Liver (tissue), 3 donors: ENCODE data around the gene KRT80.

Experiments used
- ATF3 ChIP-seq: IDR thresholded peaks from 2 replicates; pipeline ENCODE4 v1.6.1; 2016; ENCODE audit warnings: antibody characterized with exemption
- CTCF ChIP-seq: fragments of 150-350 bp; IDR thresholded peaks from 2 replicates; pipeline ENCODE4 v1.5.1; 2017; ENCODE audit warnings: improper control_type of control experiment, low read depth, low read length; ENCODE audit not compliant: missing input control
- GABPA ChIP-seq, 2 donors: IDR thresholded peaks in 1 of 2; conservative IDR thresholded peaks in 1 of 2; 2 replicates each; pipeline ENCODE4 v1.6.1; 2016; ENCODE audit warnings: antibody characterized with exemption in 2 of 2, mild to moderate bottlenecking in 1 of 2, moderate library complexity in 1 of 2
- JUND ChIP-seq, 2 donors: IDR thresholded peaks; 2 replicates each; pipeline ENCODE4 v1.6.1; 2016; ENCODE audit warnings: antibody characterized with exemption in 2 of 2
- MAX ChIP-seq: IDR thresholded peaks from 2 replicates; pipeline ENCODE4 v1.6.1; 2016; ENCODE audit warnings: antibody characterized with exemption
- RAD21 ChIP-seq, 2 donors: IDR thresholded peaks; 2 replicates each; pipeline ENCODE4 v1.6.1; 2016; ENCODE audit warnings: antibody characterized with exemption in 2 of 2, mild to moderate bottlenecking in 2 of 2
- REST ChIP-seq: IDR thresholded peaks from 2 replicates; pipeline ENCODE4 v1.6.1; 2016; ENCODE audit warnings: antibody characterized with exemption, mild to moderate bottlenecking
- TAF1 ChIP-seq: conservative IDR thresholded peaks from 2 replicates; pipeline ENCODE4 v1.6.1; 2016; ENCODE audit warnings: antibody characterized with exemption, mild to moderate bottlenecking
- YY1 ChIP-seq: IDR thresholded peaks from 2 replicates; pipeline ENCODE4 v1.6.1; 2016; ENCODE audit warnings: antibody characterized with exemption, mild to moderate bottlenecking
- ZBTB33 ChIP-seq: IDR thresholded peaks from 2 replicates; pipeline ENCODE4 v1.6.1; 2016; ENCODE audit warnings: antibody characterized with exemption
- donor health status: healthy.
- donor health status: healthy.

- TF ChIP-seq CTCF (no peak), TAF1 (no peak), REST (no peak), MAX (no peak), ATF3 (no peak), JUND (IDR thresholded peaks at IDR 0.05) (no peak), YY1 (no peak), RAD21 (IDR thresholded peaks at IDR 0.05) (no peak), GABPA (IDR thresholded peaks at IDR 0.05 in 1 of 2, conservative IDR thresholded peaks at IDR 0.05 in 1 of 2) (no peak), ZBTB33 (no peak)
Observed at GRCh38 chr12:52236386-52237050, 44.7 kb upstream of the KRT80 start.
